ENCODE measurements around the gene BPGM. TPM values are rescaled to one million over a fixed set of nuclear protein-coding genes. Genes with fewer than 3 reads are reported as not detected.

The BPGM gene
- total and polyA plus RNA-seq, 9 of the 15 experiments (the other 6 are each of a cell fraction or from before 2014, with no cell fraction given) = 14.1 to 46.1 (median 21.2) TPM

GRCh38 chr7:134625550-134625949 is 21.1 kb upstream of the BPGM start (continued):
- TF ChIP-seq IRF9 (tag; IDR thresholded peaks at IDR 0.05) (no peak), PHB (CRISPR knock-in tag; IDR thresholded peaks at IDR 0.05) (no peak), KHSRP (IDR thresholded peaks at IDR 0.05) (no peak), MXD1 (CRISPR knock-in tag; IDR thresholded peaks at IDR 0.05; ENCODE audit: borderline replicate concordance, poor library complexity, severe bottlenecking) (no peak), HDAC8 (tag; IDR thresholded peaks at IDR 0.05) (no peak)
- TF ChIP-seq, protein P1, sequence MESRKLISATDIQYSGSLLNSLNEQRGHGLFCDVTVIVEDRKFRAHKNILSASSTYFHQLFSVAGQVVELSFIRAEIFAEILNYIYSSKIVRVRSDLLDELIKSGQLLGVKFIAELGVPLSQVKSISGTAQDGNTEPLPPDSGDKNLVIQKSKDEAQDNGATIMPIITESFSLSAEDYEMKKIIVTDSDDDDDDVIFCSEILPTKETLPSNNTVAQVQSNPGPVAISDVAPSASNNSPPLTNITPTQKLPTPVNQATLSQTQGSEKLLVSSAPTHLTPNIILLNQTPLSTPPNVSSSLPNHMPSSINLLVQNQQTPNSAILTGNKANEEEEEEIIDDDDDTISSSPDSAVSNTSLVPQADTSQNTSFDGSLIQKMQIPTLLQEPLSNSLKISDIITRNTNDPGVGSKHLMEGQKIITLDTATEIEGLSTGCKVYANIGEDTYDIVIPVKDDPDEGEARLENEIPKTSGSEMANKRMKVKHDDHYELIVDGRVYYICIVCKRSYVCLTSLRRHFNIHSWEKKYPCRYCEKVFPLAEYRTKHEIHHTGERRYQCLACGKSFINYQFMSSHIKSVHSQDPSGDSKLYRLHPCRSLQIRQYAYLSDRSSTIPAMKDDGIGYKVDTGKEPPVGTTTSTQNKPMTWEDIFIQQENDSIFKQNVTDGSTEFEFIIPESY (CRISPR knock-in tag; IDR thresholded peaks at IDR 0.05) = no peak

DNA sequence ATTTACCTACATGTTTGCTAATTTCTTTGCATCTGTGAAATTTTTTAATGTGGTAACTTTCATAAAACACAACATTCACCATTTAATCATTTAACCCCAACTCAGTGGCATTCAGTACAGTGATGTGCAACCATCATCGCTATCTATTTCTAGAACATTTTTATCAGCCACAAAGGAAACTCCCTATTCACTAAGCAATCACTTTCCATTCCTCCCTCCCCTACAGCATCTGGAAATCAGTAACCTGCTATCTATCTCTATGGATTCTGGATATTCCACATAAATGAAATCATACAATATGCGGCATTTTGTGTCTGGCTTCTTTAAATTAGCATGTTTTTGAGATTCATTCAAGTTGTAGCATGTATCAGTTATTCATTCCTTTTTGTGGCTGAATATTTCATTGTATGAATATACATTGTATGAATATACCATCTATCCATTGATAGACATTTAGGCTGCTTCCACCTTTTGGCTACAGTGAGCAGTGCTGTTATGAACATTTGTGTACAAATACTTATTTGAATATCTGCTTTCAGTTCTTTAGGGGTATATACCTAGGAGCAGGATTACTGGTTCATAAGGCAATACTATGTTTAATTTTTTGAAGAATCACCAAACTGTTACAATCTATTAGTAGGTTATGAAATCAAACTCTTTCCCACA is 19.4 kb upstream of the BPGM start:
- ATAC-seq (no peak), FAIRE-seq (no peak), DNase-seq (ENCODE audit: extremely low read depth in 1 of 4, low spot score in 3 of 4) (no peak)
- in situ Hi-C loops (cut with MboI) = loop anchor here (5.0 kb wide), 1 partner anchor 320 kb away; no protein-coding TSS in a partner anchor
- H3K9me1 ChIP-seq (ENCODE audit: control insufficient read depth, insufficient read depth, low read length) = no peaks in the 10 kb centered on the region
- no peak overlapping the region for H3K4me2 ChIP-seq (ENCODE audit: insufficient read depth, low read length)
- 2% methylated on average over 2 of the region's 2 CpGs for WGBS (ENCODE audit: insufficient coverage, low coverage, missing lambda C conversion rate)
- H3K27me3 ChIP-seq (ENCODE audit: control insufficient read depth in 2 of 2, insufficient read depth in 2 of 2, low read length in 2 of 2) = peaks cover 0 to 9% of the 10 kb centered on the region in 2 experiments; a peak in 1 of 5 replicates
- H4K20me1 ChIP-seq (replicated peaks; ENCODE audit: control insufficient read depth, insufficient read depth, low read length) = no peaks in the 10 kb centered on the region
- no TSS peak for BruUV-seq (replicated peaks)
- H3K9me3 ChIP-seq (replicated peaks; ENCODE audit: control insufficient read depth, insufficient read depth, low read depth, low read length) = no peaks in the 10 kb centered on the region
- POLR2A ChIA-PET = interaction anchor here (0.6 kb wide), 1 partner anchor 75 kb away, joined by 4 read pairs; no protein-coding TSS in a partner anchor
- CTCF ChIA-PET (ENCODE audit: low intra/inter-chr PET ratio) = no interaction called here
- no peaks in the 10 kb centered on the region for H3K4me1 ChIP-seq (replicated peaks in 1 of 2; ENCODE audit: control insufficient read depth in 2 of 2, insufficient read depth in 2 of 2, low read length in 2 of 2)
- H2AFZ ChIP-seq (ENCODE audit: low read depth, low read length) = no peak overlapping the region
- no peaks in the 10 kb centered on the region for H3K36me3 ChIP-seq (ENCODE audit: control insufficient read depth, insufficient read depth, low read length)
- H3K27ac ChIP-seq (ENCODE audit: extremely low read depth, low read depth, low read length) = no peak overlapping the region
- no peak overlapping the region for H3K9ac ChIP-seq (ENCODE audit: insufficient read depth in 1 of 2, low read depth in 2 of 2, low read length in 2 of 2)
- no peaks in the 10 kb centered on the region for H3K79me2 ChIP-seq (ENCODE audit: control insufficient read depth, insufficient read depth, low read length)
- no peak for TF ChIP-seq MCM7 (IDR thresholded peaks at IDR 0.05)
- no peak for TF ChIP-seq ZNF23 (CRISPR knock-in tag; IDR thresholded peaks at IDR 0.05)
- TF ChIP-seq TARDBP (IDR thresholded peaks at IDR 0.05) = no peak
- no peak for TF ChIP-seq SRF (CRISPR knock-in tag; IDR thresholded peaks at IDR 0.05)
- no peak for TF ChIP-seq DDX20 (tag; IDR thresholded peaks at IDR 0.05; ENCODE audit: low read depth)
- no peak for TF ChIP-seq FOS (IDR thresholded peaks at IDR 0.05; ENCODE audit: extremely low read depth, insufficient read length)
- TF ChIP-seq ZZZ3 (IDR thresholded peaks at IDR 0.05) = no peak
- TF ChIP-seq ZBTB17 (CRISPR knock-in tag; IDR thresholded peaks at IDR 0.05) = no peak
- no peak overlapping the region for H3K4me3 ChIP-seq
- intact Hi-C loops (cut with micrococcal nuclease) = no loop called here

Measured in K562 (cell line).